ENCODE results near the gene NUP210.

GRCh38 chr3:13282358-13282985, 137.7 kb downstream of the NUP210 start:
- TF ChIP-seq CTCF (IDR thresholded peaks at IDR 0.05) (no peak), POLR2A (IDR thresholded peaks at IDR 0.05) (no peak), EP300 (IDR thresholded peaks at IDR 0.05) (no peak), POLR2AphosphoS5 (IDR thresholded peaks at IDR 0.05) (no peak)
